NCI-H524 treated with DMSO at 0.1 percent for 48 hours (cell line): ENCODE measurements around the gene ATXN1.
A peak's percentile ranks its signal among the peaks of the same experiment; 100 is the strongest.

Experiments used
- DNase-seq: peaks from one replicate; lab custom pipeline; 2025; lab: John Stamatoyannopoulos, UW

ATXN1 gene

DNA sequence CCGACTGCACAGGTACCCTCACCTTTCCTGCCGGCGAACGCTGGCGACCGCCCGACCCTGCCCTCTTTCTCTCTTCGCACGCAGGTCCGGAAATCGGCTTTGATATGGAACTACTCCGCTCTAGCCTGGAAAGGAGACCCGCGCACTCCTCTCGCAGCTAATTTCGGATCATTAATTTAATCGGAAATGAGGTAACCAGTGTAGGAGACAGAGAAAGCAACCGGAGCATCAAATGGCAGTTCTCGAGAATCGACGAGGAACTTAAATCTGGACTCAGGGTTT is 949 bp upstream of the ATXN1 start:
- DNase-seq = no peak

DNA sequence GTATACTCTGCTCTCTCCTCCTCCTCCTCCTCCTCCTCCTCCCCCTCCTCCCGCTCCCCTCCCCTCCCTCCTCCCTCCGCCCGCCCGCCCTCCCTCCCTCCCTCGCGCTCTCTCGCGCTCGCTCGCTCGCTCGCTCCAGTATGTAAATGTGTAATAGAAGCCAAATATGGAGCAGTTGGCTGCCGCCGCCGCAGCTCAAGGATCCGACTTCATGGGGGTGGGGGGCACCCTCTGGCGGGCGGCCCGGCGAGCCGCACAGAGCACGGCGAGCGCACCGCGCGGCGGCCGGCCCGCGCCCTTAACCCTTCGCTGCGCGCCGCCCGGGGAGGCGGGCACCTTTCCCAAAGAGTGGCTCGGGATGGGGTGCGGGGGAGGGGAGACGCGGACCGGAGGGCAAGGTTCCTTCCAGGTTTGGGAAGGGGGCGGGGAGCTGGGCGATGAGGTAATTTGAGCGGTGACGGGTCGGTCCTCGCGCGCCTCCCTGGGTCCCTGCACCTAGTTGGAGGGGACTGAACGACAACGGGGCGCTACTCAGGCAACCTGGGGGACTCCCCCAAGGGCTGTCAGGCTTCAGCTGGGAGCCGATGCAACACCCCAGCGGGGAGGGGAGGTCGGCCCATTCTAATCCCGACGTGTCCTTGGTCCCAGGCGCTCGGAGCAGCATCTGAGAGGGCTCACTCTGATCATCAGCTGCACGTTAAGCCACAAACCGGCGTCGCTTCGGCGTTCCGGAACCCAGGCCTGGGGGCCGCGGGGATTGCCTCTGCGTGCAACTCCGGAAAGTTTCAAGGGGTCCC is 409 bp upstream of the ATXN1 start:
- peak; percentile 24 for DNase-seq

DNA sequence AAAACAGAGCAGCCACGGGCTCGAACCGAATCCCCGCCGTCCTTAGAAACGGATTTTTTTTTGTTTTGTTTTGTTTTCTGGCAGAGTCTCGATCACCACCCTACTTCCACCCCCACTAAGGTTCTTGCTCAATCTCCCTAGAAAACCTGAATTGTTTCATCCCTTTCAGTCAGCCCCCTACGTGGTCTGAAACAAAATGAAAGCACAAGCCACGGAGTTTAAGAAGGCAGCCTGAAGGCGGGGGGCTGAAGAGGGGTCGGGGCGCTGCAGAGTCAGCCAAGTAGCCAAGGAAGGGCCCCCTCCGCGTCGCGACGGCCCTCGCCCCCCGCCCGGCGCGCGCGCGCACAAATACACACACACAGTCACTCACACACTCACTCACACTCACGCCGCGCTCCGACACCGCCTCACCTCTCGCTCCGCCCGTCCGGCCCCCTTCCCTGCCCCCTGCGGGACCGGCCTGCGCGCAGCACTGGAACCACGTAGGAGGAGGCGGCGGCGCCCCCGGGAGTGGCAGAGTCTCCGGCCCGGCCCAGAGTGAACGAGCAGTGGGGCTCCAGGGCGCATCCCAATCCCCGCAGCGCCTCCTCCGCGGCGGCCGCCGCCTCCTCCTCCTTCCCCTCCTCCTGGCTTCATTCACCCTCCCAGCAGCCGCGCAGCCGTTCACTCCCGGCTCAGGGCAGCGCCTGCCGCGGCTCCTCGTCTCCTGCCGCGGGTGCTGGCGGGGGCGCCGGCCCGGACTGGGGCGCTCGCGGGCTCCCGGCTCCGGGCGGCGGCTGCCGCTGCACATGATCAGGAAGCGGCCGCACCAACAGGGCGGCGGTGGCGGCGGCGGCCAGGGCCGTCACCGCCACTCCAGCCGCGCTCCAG is 1.4 kb downstream of the ATXN1 start:
- DNase-seq = peak; percentile 47

- no peak for DNase-seq
Observed at GRCh38 chr6:16759181-16759645, 2.0 kb downstream of the ATXN1 start.

- peak; percentile 29 for DNase-seq
Observed at GRCh38 chr6:16758163-16758975, 2.9 kb downstream of the ATXN1 start.

DNA sequence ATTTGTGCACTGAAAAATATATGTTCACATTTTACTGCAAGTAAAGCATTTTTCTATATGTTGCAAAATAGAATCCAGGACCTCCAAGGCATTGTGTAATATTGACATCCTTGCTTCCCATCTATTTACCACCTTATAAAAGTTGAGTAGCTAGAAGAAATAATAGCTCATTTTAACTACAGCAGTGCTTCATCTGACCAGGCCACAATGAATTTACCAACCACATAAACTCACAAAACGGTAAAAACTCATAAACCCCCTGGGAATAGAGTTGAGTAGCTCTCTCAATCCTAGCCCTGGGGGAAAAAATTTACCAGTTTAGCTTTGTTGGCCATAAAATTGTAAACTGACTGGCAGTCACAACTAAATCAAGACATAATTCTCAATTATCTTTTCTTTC is 3.9 kb downstream of the ATXN1 start:
- no peak for DNase-seq

- DNase-seq = no peak
Observed at GRCh38 chr6:16756660-16757255, 4.5 kb downstream of the ATXN1 start.

- no peak for DNase-seq
Observed at GRCh38 chr6:16755544-16755943, 5.7 kb downstream of the ATXN1 start.

- no peak for DNase-seq
Observed at GRCh38 chr6:16754876-16755275, 6.4 kb downstream of the ATXN1 start.

DNA sequence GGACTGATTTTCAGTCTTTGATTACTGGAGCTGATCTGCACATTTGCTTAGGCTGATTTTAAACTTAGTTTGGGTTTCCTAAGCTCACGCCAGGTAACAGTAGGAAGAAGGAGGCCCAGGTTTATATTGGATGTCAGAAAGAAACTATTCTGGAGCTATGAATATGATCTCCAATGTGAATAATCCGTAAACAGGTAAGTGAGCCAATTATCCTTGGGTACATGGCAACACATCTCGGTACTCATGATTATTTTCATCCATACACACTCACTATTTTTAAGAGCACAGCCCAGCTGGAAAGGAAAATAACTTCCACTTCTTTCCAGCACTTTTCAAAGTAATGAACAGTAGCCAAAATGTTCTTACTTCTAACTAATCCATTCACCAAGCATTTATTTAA is 7.0 kb downstream of the ATXN1 start:
- DNase-seq = no peak

- DNase-seq = no peak
Observed at GRCh38 chr6:16753341-16753740, 7.9 kb downstream of the ATXN1 start.

DNA sequence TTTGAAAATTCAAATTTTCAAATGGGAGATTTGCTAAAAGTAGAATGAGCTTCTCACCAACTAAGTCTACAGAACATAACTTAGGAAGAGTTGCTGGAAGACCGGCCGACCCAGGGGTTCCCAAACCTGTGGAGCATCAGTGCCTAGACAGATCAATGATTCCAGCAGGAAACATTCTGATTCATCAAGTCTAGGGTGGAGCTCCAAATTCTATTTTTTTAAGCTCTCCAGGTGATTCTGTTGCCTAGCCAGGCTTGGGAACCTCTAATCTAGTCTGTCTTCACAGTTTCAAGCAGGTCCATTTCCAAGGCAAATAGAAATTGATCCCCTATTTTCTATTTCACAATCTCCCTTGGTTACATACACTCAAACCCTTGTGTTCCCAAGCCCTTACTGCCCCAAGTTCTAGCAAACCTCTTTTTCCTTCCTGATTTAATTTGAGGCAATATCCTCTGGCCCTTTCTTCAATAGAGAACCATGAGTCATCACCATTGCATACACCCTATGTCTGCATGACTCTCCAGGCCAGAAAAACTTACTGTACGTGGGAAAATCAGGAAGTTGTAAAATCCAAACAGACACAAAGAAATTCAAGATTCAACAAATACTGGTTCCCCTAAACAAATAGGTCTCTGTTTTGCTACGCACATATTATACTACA is 8.9 kb downstream of the ATXN1 start:
- DNase-seq = no peak

- DNase-seq = no peak
Observed at GRCh38 chr6:16751251-16751946, 9.9 kb downstream of the ATXN1 start.

DNA sequence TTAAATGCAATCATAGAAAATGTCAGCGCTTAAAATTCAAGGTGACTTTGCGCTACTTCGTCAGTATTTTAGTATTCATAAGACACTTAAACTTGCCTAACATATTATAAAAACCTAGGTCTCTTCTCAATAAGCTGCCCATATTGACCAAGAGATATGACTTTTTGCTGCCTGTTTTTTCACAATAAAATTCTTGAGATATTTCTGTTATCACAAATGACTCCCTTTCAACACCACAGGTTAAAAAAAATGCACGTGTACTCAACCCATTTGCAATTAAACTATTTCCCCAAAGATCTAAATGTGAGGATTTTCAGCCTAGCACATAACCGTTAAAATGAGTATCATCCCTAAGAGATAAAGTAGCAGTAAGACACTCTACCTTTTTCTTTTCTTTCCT is 10.7 kb downstream of the ATXN1 start:
- no peak for DNase-seq

GRCh38 chr6:16749516-16750485 is 11.5 kb downstream of the ATXN1 start:
- DNase-seq = no peak

DNA sequence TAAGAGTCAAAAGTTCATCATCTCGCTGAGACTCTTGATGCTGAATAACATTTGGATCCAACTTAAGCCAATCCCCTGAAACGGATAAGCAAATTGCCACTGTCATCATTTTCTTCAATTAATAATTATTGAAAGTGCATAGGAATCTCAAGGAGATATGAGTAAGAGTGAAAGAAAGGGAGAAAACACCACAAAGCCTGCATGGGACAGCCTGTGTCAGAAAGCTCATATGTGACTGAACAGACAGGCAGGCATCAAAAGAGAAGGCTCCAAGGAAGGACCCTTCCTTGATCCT is 13.3 kb downstream of the ATXN1 start:
- DNase-seq = no peak

DNA sequence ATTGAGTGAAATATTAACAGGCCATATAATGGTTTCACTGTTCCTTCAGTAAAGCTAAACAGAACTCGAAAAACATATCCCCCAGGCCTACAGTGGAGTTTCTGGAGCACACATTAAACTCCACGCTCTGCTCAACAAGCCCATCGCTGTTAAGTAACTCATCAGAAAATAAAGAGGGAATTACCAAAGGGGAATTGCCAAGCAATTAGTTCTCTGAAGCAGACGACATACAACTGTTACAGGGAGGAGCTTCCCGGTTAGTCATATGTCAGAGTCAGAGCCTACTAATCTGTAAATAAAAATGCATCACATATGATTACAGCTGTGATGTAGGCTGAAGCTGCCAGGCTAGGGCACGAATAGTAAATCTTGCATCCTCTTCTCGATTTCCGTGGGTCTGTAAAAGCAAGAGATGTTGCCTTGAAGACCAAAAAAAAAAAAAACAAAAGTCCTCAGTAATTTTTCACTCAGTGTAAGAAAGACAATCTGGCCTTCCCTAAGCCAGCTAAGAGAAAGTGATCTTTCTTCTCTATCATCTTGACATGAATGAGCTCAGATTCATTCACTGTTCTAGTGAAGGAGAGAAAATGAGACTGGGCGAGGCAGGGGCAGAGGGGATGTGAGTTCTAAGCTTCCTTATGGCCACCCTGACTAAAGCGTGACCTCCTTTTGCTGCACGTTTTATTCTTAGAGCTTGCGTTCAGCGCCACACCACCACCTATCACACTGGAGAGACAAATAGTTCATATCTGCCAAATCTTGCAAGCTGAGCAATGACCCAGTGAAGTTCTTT is 13.8 kb downstream of the ATXN1 start:
- DNase-seq = no peak

GRCh38 chr6:16746812-16747211 is 14.4 kb downstream of the ATXN1 start:
- no peak for DNase-seq

DNA sequence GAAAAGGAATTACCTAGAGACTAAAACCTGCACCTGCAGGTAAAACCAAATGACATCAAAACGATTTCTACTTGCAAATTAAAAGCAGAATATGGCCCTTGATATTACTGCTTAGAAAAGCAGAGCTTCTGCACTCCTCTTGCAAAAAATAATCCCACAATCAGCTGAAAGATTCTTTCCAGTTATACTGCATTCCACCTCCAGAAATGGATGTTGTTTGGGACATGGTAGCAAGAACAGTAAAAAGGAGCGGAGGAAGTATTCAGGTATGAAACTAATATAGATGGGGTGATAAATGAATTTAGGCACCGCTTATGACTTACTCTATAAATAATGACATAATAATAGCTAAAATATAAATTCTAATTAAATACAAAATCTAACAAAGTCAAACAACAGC is 14.9 kb downstream of the ATXN1 start:
- no peak for DNase-seq
